PFSK-1 (cell line): Measurements from ENCODE around the gene MATCAP1. TPM values are rescaled to one million over a fixed set of nuclear protein-coding genes. Genes with fewer than 3 reads are reported as not detected.
A peak's percentile ranks its signal among the peaks of the same experiment; 100 is the strongest.

Source experiments
- FOXP2 ChIP-seq: optimal IDR thresholded peaks from 2 replicates; pipeline ENCODE3; 2011; ENCODE audit warnings: borderline replicate concordance, control low read depth, inconsistent platforms; ENCODE audit not compliant: insufficient read depth; ENCODE audit errors: extremely low read length, extremely low read depth
- POLR2AphosphoS5 ChIP-seq: IDR thresholded peaks from 2 replicates; pipeline ENCODE4 v1.6.1; 2012; ENCODE audit warnings: low read depth, mild to moderate bottlenecking, control low read depth, low read length, moderate library complexity
- SIN3A ChIP-seq: IDR thresholded peaks from 2 replicates; pipeline ENCODE4 v1.6.1; 2012; ENCODE audit warnings: mild to moderate bottlenecking, low read length, moderate library complexity, borderline replicate concordance; ENCODE audit not compliant: insufficient read depth
- TAF1 ChIP-seq: IDR thresholded peaks from 2 replicates; pipeline ENCODE4 v1.6.1; 2012; ENCODE audit warnings: low read length, control low read depth, borderline replicate concordance; ENCODE audit not compliant: insufficient read depth
- polyA plus RNA-seq: library from polyadenylated mRNA; unstranded; fragments of >200 nt; gene quantifications from one replicate; pipeline ENCODE4 v1.2.1, GENCODE V29; 2012; ENCODE audit warnings: low read depth, missing spikeins; ENCODE audit not compliant: insufficient read length
- TF ChIP-seq, protein P1 (sequence below), 2 experiments: IDR thresholded peaks; 2 replicates each; pipeline versions ENCODE4 v1.6.1 to v1.8.0; 2011 to 2012; ENCODE audit warnings: low read depth in 2 of 2, low read length in 2 of 2, control low read depth in 1 of 2, inconsistent platforms in 1 of 2, mild to moderate bottlenecking in 1 of 2, moderate library complexity in 1 of 2; ENCODE audit not compliant: insufficient read depth in 1 of 2

MATCAP1 gene
- polyA plus RNA-seq: 31.5 TPM

DNA sequence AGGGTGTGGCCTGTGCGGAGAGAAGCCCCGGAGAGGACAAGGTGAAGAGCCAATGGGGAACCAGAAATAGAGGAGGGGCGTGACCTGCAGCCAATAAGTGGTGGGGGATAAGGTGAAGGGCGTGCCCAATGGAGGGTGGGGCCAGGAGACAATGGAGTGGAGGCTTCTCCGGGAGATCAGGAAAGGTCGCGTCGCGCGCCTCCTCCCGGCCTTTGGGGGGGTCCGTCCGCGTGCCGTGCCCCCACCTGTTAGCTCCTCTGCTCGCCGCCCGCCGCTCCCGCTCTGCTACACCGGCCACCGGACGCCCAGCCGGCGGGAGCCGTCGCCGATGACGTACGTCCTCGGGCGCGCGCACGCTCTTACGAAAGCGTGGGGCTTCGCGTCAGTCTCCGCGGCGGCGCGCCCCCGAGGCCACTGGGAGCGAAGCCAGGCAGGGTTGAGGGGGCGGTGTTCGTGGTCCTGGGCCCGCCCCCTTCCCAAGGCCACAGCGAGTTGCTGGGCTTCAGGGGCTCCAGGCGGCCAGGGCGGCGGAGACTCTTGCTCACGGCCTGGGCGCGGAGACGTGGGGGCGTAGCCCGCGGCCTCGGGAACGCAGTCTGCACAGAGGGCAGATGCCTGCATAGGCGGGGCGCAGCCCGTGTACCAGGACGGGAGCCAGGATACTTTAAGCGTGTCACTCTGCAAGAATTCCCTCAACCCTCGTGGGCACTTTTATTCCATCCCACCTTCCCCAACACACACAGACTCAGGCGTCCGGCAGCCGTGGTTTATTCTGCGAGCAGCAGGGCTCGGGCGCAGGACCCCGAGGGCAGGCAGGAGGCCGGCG, at the start of gene MATCAP1:
Gene MATCAP1, minus strand, starts transcription at position 337 of the 826 bp plus-strand sequence. CDS start 3,353 bp downstream, outside the sequence.
- TF ChIP-seq, protein P1, sequence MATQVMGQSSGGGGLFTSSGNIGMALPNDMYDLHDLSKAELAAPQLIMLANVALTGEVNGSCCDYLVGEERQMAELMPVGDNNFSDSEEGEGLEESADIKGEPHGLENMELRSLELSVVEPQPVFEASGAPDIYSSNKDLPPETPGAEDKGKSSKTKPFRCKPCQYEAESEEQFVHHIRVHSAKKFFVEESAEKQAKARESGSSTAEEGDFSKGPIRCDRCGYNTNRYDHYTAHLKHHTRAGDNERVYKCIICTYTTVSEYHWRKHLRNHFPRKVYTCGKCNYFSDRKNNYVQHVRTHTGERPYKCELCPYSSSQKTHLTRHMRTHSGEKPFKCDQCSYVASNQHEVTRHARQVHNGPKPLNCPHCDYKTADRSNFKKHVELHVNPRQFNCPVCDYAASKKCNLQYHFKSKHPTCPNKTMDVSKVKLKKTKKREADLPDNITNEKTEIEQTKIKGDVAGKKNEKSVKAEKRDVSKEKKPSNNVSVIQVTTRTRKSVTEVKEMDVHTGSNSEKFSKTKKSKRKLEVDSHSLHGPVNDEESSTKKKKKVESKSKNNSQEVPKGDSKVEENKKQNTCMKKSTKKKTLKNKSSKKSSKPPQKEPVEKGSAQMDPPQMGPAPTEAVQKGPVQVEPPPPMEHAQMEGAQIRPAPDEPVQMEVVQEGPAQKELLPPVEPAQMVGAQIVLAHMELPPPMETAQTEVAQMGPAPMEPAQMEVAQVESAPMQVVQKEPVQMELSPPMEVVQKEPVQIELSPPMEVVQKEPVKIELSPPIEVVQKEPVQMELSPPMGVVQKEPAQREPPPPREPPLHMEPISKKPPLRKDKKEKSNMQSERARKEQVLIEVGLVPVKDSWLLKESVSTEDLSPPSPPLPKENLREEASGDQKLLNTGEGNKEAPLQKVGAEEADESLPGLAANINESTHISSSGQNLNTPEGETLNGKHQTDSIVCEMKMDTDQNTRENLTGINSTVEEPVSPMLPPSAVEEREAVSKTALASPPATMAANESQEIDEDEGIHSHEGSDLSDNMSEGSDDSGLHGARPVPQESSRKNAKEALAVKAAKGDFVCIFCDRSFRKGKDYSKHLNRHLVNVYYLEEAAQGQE (IDR thresholded peaks at IDR 0.05; ENCODE audit: insufficient read depth in 1 of 2, low read depth in 2 of 2, low read length in 2 of 2): peak in 1 of 2 experiments; percentile 53; a peak in 2 of 4 replicates
- TF ChIP-seq SIN3A (peak; percentile 4; the same call in 1 of the 2 replicates), POLR2AphosphoS5 (peak; percentile 66; the same call in 1 of the 2 replicates), TAF1 (no peak)

DNA sequence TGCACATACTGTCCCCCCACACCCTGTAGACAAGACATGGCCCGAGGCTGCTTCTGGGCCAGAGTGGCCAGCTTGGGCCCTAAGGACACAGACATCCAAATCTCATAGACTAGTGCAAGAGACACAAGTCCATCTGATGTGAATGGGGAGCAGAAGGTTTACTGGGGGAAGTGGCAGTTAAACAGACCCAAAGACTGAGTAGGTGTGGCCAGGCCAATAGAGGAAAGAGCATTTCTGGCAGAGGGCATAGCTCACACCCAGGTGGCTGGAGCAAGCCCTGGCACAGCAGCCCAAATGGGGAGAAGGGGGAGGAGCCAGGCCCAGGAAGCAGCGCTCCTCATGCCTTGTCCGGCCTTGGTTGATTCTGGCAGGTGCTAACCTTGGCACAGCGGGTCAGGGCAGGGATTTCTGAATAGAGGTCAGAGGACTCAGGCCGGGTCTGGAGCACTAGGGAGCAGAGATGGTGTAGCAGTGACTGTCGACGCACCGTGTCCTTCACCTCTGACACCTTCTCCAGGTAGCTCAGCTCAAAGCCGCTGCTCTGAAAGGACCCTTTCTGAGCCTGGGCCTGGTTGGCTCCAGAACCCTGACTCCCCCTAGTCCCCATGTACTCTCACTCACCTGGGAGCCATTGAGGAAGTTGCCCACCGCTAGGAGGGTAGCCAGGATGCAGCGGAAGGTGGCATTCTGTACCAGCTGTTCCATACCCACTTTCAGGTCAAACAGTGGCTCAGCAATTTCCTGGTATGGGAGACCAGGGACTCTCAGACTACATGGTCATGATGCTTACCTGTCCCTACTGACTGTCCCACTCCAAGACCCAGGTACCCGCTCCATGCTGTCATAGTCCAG, 47.3 kb upstream of the MATCAP1 start:
- TF ChIP-seq FOXP2 (no peak), TAF1 (no peak), POLR2AphosphoS5 (no peak), SIN3A (no peak)
- TF ChIP-seq, protein P1 (IDR thresholded peaks at IDR 0.05; ENCODE audit: insufficient read depth in 1 of 2, low read depth in 2 of 2, low read length in 2 of 2): no peak

DNA sequence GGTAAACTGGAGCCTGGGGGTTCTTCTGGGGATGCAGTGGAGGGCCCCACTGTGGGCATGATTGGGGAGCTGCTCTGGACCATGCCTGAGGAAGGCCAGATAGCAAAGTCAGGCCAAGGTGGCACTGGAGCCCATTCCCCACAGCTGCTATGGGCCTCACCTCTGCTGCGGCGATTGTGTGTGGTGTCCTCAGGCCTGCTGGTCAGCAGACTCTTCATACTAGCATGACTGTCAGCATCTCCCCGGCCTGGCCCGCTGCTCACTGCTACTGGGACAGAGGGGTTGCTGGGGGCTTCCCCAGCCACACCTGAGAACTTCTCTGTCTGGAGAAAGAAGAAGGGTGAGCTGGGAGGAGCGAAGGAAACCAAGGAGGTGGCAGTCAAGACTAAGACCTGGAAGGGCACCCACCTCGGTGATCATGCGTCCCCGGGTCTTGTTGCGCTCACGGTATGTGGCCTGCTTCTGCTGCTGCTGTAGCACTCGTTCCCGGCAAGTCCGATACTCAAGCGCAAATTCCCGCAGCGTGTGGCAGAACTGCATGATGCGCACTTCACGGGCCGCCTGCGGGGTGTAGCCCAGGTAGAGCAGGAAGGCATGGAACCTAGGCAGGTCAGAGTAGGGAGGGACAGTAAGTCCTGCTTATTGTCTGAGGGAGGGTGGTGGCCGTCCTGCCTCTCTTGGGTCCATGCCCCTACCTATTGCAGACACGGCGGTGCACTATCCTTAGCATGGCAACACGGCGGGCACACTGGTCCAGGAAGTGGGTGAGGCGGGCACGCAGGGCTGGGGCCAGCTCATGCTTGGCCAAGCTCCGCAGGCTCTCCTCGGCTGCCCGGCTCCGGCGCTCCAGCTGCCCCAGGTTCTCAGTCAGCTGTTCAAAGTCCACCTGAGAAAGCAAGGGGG, 46.4 kb upstream of the MATCAP1 start:
- TF ChIP-seq FOXP2 (no peak), SIN3A (no peak), TAF1 (no peak), POLR2AphosphoS5 (no peak; the same call in 1 of the 2 replicates)
- TF ChIP-seq, protein P1 (IDR thresholded peaks at IDR 0.05; ENCODE audit: insufficient read depth in 1 of 2, low read depth in 2 of 2, low read length in 2 of 2): no peak

DNA sequence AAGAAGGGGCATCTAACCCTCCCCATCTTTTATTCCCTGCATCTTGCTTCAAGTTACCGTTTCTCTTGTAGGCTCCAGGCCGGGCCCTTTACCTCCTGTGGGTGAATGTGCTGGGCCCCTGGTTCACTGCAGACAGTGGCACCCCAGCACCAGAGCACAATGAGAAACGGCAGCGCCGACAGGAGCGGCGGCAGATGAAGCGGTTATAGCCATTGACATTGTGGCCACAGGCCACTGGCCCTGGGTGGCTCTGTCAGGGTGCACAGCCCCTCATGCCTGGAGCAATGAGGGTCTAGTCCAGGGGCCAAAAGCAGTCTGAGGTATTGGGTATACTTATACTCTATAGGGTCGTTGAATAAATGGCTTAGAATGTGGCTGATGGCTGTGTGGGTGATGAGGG, 45.1 kb upstream of the MATCAP1 start:
- TF ChIP-seq FOXP2 (no peak), TAF1 (no peak), SIN3A (no peak), POLR2AphosphoS5 (no peak)
- TF ChIP-seq, protein P1 (IDR thresholded peaks at IDR 0.05; ENCODE audit: insufficient read depth in 1 of 2, low read depth in 2 of 2, low read length in 2 of 2): no peak
